COLO668 (cell line): ENCODE results near the gene SLC38A3.
"Not testable (repeated sequence)": the region's sequence is repeated elsewhere in the genome, so short reads cannot be mapped to it uniquely, and the experiment has no call there.

Experiments used
- DNase-seq: peaks from one replicate; lab custom pipeline; 2025; ENCODE audit not compliant: unreplicated experiment; lab: John Stamatoyannopoulos, UW

The SLC38A3 gene

DNA sequence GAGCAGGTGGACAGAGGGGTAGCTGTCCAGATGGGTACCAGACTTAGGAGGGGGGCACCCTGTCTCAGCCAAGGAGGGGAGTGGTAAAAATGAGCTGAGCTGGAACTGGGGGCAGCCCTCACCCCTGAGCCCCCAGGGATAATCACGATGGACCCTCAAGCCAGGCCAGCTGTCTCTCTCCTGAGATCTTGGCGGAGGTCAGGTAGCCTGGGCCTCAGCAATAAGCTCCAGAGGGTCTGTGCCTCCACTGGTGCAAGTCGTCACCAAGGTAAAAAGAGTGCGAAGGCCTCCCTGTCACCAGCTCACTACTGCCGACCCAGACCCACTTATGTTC, 5.1 kb downstream of the SLC38A3 start:
- no peak for DNase-seq

DNA sequence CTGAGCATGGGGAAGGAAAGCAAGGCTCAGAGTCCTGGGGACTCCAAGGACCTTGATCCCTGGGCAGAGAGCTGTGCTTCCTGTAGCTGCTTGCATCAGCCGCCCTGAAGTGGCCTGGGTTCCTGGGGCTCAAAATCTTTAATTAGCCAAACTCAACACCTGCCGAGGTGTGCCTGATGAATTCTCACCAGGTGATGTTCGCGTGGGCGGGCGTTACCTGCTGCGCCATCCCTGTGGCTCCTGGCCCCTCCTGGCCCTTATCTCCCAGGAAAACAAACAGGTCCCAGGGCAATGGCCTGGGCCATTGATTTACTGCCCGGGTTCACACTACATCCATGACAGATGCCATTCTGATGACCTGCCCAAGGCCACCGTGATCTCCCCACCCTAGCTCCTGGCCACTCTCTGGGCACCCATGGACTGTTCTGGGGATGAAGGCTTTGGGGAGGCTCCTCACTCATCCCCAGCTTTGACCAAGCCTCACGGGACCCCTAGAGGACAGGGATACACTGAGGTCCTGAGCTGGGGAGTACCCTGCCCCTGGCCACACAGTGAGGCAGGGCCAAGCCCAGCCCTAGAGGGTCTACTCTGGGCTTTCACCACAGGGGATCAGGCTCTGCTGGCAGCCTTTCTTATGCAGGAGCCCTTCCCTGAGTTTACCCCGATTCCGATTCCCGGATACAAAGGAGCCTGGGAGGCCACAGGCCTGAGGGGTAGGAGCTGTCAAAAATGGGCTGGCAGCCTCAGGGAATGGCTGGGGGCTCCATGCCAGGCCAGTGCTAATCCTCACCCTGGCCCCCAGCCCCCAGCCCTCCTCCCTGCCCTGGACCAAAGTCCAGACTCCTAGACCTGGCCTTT, 5.7 kb downstream of the SLC38A3 start:
- DNase-seq: peak; percentile 72

DNA sequence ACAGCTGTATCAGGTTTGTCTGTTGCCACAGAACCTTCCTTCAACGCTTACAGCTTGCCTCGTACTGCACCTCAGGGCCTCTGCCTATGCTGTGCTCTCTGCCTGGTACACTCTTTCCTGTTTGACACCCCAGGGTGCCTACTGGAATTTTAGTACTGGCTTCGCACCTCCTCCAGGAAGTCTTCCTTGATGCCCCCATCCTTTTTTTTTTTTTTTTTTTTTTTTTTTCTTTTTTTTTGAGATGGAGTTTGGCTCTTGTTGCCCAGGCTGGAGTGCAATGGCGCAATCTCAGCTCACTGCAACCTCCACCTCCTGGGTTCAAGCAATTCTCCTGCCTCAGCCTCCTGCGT, 6.3 kb downstream of the SLC38A3 start:
- DNase-seq: not testable (repeated sequence)

DNA sequence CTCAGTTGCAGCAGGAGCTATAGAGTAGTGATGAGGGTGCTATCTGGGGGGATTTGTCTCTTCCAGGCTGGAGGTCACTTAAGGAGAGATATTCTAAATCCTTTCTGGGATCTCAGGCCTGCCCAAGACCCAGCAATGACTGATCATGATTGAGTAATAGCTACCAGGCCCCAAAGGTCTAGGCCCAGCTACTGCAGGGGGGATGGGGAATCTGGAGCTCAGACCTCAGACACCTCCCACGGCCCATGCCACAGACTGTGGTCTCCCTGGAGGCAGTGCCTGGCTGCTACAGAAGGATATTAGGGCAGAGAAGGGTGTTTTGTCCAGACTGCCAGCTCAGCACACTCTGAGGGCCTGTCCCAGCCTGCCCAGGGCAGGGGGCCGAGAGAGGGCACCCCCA, 6.9 kb downstream of the SLC38A3 start:
- no peak for DNase-seq

DNA sequence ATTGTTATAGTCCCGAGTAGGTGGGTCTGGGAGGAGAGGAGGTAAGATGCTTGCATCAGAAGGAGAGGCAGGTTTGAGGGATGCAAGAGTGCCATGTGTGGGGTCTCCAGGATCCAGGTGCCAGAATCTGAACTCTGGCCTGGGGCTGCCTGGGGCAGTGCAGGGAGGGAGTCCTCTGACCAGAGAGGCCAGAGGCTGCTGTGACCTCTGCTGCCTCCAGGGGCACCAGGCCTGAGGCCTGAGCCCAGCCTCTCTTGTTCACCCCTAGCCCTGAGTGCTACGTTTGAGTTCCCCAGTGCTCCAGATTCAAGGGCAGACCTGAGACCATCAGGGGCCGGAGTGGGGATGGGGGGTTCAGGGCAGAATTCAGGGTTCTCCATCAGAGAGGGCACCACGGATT, 7.4 kb downstream of the SLC38A3 start:
- DNase-seq: no peak

DNA sequence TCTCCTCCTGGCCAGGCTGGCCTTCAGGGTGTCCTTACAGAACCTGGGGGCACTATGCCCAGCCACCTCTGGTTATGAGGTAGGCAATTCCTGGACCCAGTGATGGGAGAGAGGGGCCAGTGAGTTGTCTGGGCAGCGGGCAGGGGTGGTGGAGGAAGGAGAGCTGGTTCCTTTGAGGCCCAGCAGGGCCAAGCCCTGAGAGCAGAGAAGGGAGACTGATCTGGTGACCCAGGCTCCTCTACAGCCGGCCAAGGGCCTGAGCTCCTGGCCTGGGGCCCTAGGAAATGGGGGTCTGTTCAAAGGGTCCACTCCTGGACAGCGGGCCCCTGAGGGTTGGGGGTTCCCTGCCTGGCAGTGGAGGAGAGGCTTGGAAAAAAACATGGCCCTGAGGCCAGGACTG, 7.9 kb downstream of the SLC38A3 start:
- no peak for DNase-seq

DNA sequence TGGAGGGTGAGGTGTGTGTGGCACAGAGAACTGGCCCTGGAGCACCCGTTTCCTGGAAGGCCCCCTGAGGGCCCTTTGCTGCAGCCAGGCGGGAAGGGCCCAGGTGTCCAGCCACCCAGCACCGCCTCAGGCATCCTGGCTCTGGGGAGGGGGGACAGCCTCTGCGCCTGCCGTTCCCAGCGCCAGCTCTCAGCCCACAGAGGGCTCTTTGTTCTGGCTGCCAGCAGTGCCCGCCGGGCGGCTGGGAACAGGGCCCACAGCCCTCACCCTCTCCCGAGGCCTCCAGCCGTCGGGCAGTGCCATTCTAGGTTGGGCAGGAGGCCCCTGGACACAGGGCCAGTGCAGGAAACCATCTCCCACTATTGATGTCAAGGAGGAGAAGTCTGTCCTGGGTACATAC, 8.3 kb downstream of the SLC38A3 start:
- no peak for DNase-seq

DNA sequence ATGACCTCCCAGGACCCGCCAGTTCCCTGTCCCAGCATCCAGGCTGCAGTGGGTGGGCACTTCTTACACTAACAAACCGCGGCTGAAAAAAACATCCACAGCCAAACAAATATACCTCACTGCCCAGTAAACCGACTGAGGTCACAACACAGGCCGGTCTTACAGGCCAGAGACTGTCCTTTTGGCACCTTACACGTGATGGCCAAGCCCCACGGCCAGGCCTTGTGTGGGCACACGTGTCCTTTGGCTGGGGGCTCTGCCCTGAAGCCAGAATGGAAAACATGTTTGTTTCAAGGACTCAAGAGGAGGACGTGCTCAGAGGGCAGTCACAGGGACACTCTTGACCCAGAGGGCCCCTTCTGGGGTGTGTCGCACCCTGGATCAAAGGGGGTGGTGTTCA, 9.8 kb downstream of the SLC38A3 start:
- no peak for DNase-seq

DNA sequence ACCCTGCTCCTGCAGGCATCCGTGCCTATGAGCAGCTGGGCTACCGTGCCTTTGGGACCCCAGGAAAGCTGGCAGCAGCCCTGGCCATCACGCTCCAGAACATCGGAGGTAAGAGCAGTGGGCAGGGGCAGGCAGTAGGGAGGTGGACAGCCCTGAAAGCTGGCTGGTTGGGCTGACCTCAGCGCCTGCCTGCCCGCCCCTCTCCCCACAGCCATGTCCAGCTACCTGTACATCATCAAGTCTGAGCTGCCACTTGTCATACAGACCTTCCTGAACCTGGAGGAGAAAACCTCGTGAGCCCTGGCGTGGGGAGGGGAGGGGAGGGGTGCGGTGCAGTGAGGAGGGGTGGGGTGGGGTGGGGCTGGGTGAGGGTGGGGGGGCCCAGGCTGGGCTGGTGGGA, 10.5 kb downstream of the SLC38A3 start:
- DNase-seq: no peak

DNA sequence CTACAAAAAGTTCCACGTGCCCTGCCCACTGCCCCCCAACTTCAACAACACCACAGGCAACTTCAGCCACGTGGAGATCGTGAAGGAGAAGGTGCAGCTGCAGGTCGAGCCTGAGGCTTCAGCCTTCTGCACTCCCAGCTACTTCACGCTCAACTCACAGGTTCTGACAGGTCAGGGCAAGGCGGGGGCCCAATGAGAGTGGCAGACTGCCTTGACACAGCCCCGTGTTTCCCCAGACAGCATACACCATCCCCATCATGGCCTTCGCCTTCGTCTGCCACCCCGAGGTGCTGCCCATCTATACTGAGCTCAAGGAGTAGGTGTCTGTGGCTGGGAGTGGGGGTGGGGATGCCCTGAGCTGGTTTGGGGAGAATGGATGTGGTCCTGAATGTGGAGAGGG, 12.6 kb downstream of the SLC38A3 start:
- no peak for DNase-seq

DNA sequence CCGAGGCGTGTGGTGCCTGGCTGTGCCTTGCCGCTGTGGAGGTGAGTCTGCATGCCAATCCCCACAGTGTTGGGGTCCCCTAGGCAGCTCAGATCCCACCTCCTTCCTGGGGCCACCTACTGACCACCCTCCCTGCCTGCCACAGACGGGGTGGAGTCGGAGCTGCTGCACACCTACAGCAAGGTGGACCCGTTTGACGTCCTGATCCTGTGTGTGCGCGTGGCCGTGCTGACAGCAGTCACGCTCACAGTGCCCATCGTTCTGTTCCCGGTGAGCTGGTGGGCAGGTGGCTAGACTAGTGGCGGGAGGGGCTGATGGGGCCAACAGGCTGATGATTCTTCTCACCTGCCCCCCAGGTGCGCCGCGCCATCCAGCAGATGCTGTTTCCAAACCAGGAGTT, 13.4 kb downstream of the SLC38A3 start:
- DNase-seq: no peak

DNA sequence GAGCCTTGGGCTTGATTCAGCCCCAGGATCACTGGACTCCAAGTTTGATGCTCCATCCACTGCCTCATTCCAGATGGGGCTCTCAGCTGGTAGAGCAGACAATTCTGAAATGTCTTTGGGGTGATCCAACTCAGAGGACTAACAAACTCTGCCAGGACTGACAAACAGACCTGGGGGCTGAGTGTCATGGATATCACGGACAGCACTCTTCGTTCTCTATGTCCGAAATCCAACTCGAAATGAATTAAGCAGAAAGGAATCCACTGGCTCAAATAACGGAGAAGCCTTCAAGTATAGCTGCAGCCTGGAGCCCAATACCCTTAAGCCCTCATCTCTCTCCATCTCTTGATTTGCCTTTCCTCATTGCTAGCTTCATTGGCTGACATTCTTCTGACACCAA, 14.2 kb downstream of the SLC38A3 start:
- DNase-seq: no peak

DNA sequence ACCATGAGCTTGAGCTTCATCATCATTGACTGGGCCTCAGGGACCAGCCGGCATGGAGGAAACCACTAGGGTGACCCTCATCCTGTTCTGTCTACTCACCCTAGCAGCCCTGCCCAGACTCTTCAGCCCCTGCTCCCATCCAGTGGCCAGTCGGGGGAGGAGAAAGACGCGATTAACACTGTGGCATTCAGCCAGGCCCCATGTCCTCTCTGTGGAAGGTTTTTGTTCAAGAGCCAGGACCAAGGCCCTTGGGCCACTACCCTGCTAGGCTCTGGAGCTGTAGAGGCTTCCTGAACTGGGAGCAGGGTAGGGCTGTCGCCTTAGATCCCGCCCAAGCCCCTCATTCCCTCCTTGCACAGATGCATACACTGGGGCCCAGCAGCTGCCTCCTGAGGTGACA, 15.0 kb downstream of the SLC38A3 start:
- DNase-seq: no peak

DNA sequence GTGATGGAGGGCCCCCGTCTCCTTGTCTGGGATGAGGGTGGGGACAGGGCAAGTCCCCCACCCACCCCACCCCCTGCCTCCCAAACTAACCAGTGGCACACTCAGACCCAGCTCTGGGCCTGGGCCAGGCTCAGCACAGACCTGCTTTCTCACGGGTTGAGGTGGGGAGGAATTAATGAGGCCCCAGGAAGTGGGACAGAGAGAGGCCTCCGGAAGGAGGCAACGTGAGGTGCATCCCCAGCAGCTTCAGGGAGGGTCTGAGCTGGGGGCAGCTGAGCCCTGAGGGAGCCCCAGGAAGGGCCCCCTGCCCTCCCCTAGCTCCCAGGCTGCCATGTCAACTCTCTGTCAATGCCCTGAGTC, 16.0 kb downstream of the SLC38A3 start:
- no peak for DNase-seq

DNA sequence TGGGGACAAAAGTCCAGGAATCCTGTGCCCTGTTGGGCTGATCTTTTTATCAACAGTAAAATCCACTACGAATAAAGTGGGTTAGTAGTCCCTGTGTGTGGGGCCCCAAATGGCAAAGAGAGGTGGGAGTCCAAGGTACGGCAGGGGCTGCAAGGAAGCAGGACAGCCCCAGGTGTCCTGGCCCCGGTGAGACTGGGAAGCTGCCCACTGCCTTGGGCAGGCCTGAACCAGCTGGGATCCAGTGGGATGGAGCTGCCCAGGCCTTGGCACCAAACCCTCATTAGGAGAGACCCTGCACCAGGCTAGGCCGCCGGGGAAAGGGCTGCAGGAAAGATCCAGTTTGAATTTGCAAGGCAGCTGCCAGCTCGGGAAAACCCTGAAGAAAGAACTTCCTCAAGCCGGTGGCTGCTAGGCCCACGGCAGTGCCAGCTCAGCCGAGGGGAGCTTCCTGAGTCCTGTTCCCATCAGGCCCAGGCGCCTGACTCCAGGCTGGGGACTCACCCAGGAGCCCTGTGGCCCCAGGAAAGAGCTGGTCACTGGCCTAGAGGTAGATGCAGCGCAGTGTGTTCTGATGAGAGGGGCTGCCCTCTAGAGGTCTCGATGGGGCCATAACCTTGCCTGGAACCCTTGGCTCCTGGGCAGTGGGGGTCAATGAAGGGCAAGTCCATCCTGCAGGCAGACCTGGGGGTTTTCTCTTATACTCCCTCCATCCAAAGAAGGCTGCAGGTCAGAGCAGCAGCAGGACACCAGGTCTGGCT, 16.5 kb downstream of the SLC38A3 start:
- DNase-seq: peak; percentile 7

DNA sequence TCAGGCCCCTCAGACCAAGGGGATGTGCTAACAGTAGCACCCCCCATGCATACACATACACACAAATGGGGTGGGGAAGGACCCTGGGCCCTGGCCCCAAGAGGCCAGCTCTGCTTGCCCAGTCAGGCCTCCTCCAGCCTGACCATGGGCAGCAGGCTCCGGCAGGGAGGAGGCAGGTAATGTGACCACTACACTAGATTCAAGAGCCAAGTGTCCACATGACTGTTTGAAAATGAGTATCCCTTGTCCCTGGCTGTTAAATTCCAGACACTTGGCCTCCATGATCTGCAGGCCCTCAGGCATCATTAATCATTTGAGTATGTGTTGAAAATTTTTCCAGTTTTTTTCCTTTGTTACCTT, 17.1 kb downstream of the SLC38A3 start:
- no peak for DNase-seq

DNA sequence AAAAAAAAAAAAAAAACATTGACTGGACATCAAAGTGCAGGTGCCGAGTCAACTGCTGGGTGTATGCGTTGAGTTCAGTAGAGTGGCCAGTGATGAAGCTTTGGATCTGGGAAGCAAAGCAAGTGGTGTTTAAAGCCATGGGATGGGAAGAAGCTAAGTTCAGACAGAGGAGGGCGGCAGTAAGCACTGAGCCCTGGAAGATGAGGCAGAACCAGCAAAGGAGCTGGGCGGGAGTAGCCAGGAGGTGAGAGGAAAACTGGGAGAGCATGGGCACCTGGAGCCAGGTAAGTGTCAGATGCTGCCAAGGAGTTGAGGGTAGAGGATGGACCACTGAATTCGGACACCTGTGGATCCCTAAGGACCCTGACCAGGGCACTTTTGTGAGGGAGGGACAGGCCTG, 19.6 kb downstream of the SLC38A3 start:
- no peak for DNase-seq

DNA sequence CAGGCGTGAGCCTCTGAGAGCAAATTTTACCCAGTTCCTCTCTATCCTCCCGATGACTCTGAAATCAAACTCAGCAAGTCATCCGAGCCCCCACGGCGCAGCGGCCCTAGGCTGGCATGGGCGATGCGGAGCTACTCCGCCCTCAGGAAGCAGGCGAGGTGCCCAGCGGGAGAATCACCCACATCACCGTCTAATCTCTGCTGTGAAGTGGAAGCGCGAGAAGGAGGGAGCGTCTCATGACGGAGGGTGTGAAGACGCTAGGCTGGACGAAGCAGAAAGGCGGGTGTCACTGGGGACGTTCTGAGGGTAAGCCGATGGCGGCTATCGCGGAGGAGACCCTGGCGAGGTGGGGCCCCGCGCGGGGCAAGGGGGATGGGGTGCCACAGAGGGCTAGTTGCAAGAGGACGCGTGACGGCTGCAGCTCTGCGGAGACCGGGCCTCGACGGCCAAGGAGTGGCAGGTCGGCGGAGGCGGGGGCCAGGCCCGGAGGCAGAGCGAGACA, 21.9 kb downstream of the SLC38A3 start:
- peak; percentile 41 for DNase-seq

DNA sequence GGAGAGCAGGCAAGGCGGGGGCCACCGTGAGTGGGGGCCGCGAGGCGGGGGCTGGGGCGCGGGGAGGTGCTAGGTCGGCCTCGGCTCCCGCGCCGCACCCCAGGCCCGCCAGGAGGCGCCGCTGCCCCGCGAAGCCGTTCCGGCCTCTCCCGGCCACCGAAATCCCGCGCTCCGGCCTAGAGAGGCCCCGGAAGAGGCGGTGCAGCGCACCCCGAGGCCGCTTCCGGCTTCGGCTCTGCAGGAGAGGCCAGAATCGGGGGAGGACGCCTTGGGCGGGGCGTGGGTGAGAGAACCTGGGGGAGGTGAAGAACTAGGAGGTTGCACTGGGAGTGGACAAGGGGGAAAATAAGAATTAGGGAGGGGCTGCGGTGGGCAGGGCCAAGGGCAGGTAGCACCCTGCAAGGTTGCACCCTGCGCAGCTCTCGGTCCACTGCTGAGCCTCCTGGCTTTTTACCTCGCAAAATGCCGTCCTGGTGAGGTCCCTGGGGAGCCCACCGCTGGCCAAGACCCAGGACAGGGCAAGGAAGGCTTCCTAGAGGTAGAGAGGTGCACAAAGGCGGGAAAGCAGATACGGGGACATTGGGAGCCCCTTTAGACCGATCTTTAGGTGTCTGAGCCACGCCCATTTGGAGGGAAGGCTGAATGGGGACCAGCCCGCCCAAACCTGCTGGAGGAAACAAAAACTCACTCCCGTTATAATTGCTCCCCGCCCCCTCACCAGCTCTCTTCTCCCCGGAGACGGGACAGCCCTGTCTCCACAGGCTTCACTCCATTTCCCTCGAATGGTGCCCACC, 22.5 kb downstream of the SLC38A3 start:
- DNase-seq: peak; percentile 91

DNA sequence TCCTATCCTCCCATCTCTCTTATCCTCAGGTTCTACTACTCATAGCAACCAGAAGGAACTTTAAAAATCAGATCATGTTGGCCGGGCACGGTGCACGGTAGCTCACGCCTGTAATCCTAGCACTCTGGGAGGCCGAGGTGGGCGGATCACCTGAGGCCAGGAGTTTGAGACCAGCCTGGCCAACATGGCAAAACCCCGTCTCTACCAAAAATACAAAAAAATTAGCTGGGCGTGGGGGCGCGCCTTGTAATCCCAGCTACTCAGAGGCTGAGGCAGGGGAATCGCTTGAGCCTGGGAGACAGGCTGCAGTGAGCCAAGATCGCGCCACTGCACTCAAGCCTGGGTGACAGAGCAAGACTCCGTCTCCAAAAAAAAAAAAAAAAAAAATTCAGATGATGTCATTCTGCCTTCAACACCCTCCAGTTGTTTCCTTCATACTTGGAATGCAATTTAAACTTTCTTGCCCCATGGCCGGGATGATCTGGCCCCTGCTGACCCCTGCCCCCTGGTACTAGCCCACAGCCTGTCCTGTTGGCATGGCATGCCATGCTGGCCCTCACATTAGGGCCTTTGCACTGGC, 23.2 kb downstream of the SLC38A3 start:
- not testable (repeated sequence) for DNase-seq

DNA sequence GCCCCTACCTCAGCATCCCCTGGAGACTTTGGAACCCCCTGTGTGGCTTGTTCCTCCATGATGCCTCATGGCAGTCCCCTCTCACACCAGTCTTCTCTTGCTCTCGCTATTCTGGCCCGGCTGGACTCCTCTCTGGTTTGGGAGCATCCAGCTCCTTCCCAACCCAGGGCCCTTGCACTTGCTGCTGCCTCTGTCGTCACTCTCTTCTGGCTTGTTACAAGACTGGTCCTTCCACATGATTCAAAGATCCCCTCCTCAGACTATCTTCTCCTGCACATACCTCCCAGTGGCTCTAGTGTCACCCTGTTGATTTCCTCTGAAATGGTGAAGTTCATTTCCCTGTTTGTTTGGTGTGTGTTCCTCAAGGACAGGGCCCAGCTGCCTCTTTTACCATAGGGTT, 24.4 kb downstream of the SLC38A3 start:
- DNase-seq: no peak
